GM19328 (cell line): ENCODE measurements around the gene DMD.
A peak's percentile ranks its signal among the peaks of the same experiment; 100 is the strongest.

Experiments used
- ATAC-seq: cut with Tn5 transposase; IDR thresholded peaks from one replicate; pipeline ENCODE4 v1.9.1; 2021; ENCODE audit warnings: mild to moderate bottlenecking, moderate library complexity; ENCODE audit not compliant: unreplicated experiment

Gene DMD

GRCh38 chrX:31112226-31112999 lies 2098.9 kb downstream of the DMD start:
- ATAC-seq = no peak

GRCh38 chrX:31110657-31111056 lies 2100.7 kb downstream of the DMD start:
- no peak for ATAC-seq

GRCh38 chrX:31099536-31100090 lies 2111.7 kb downstream of the DMD start:
- ATAC-seq = peak; percentile 59

- no peak for ATAC-seq
Measured at GRCh38 chrX:31098079-31098478, 2113.3 kb downstream of the DMD start.

GRCh38 chrX:31093639-31093975 lies 2117.7 kb downstream of the DMD start:
- no peak for ATAC-seq

GRCh38 chrX:31092970-31093638 lies 2118.2 kb downstream of the DMD start:
- no peak for ATAC-seq

GRCh38 chrX:31092476-31092875 lies 2118.9 kb downstream of the DMD start:
- ATAC-seq = no peak

- ATAC-seq = no peak
Measured at GRCh38 chrX:31091819-31092218, 2119.5 kb downstream of the DMD start.

- ATAC-seq = no peak
Measured at GRCh38 chrX:31074522-31074921, 2136.8 kb downstream of the DMD start.

- no peak for ATAC-seq
Measured at GRCh38 chrX:31071725-31072124, 2139.6 kb downstream of the DMD start, which contains the start of gene FTHL17. FTHL17 (minus strand) TSS chrX:31072041; CDS start chrX:31071953, 88 bp downstream.

- no peak for ATAC-seq
Measured at GRCh38 chrX:31071262-31071661, 2140.1 kb downstream of the DMD start.

- peak; percentile 59 for ATAC-seq
Measured at GRCh38 chrX:31070057-31070468, 2141.3 kb downstream of the DMD start.
